Right cardiac atrium (tissue), 5 donors: ENCODE data around the gene PPFIA4. TPM values are rescaled to one million over a fixed set of nuclear protein-coding genes. Genes with fewer than 3 reads are reported as not detected.

ENCODE experiments used
- ATAC-seq, 2 donors: fragments of 200-7000 bp; cut with Tn5 transposase; one replicate each; pipeline versions ENCODE4 v1.8.0 to v1.9.1; 2020; ENCODE audit warnings: moderate library complexity in 2 of 2, mild to moderate bottlenecking in 1 of 2
- DNase-seq, 3 donors: peaks; one replicate each; pipeline ENCODE4 v3.0.0-alpha.2; 2020
- H3K27ac ChIP-seq: one replicate; pipeline ENCODE4 v1.5.1; 2013; ENCODE audit warnings: mild to moderate bottlenecking, low read length, control low read depth, moderate library complexity
- H3K27me3 ChIP-seq: one replicate; pipeline ENCODE4 v1.6.1; 2013; ENCODE audit not compliant: control insufficient read depth, insufficient read depth
- H3K4me1 ChIP-seq: one replicate; pipeline ENCODE4 v1.6.1; 2013; ENCODE audit warnings: low read length; ENCODE audit not compliant: control insufficient read depth, insufficient read depth
- H3K4me3 ChIP-seq: one replicate; pipeline ENCODE4 v1.5.1; 2013; ENCODE audit warnings: low read length, control low read depth
- H3K9me3 ChIP-seq: one replicate; pipeline ENCODE4 v1.6.1; 2013; ENCODE audit warnings: low read length; ENCODE audit not compliant: control insufficient read depth
- WGBS: extraction: QIAGEN DNeasy Blood & Tissue Kit; methylation state at CpG from one replicate; pipeline ENCODE4 v1.1.7; 2013; 5-methylcytosine and 5-hydroxymethylcytosine counted together
- intact Hi-C, 4 donors: fragments of 100-400 bp; cut with DNase I; formaldehyde crosslinking; loops; one replicate each; pipeline versions ENCODE4 v1.11.0 to v1.14.0; 2022 to 2023
- polyA plus RNA-seq: library from polyadenylated mRNA; stranded (reverse); fragments of 200-250 nt; gene quantifications from one replicate; pipeline ENCODE4 v1.2.3, GENCODE V29; 2013
- total RNA-seq, 4 donors: library from RNA; stranded (reverse); fragmentation: NEBNext Ultra II Directional; extraction: Animal tissue kit (Norgen Biotek cat#: 25700); gene quantifications; one replicate each; pipeline ENCODE4 v1.2.1, GENCODE V29; 2021
- donor health status: healthy with polysubstance abuse.
- donor health status: DM: no; HTN: yes; CAD: no.
- donor health status: DM: no; HTN: no; CAD: no.
- donor health status: DM: no; HTN: yes; CAD: no; lungs with severe emphysema.
- donor health status: DM: yes; HTN: yes; CAD: no.

The PPFIA4 gene
- total and polyA plus RNA-seq, 5 donors: 14.0 to 50.3 (median 29.3) TPM

DNA sequence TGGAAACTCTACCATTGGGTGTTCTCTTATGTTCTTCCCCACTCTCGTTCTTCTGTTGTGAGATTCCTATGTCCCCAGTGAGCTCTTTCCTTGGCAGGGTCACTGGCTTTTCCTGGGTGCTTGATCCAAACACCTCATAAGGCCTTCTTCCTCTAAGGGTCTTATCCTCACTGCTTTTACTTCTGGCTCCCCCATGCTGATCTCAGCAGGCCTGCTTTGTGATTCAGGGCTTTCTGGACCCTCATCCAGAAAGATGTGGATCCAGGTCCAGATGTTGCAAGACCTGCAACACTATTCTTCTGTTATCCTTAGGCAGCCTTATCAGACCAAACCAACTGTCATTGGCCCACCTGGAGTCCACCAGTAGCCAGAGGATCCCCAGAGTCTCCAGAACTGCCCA, 70.7 kb downstream of the PPFIA4 start:
- no peak for DNase-seq
- Histone ChIP-seq H3K27me3 (no peaks in the 10 kb centered on the region), H3K4me1 (no peaks in the 10 kb centered on the region), H3K4me3 (no peak overlapping the region), H3K27ac (no peak overlapping the region), H3K9me3 (no peaks in the 10 kb centered on the region)
- WGBS: 74% methylated on average over 1 of the region's 1 CpG
- intact Hi-C loops: no loop called here
- no peak for ATAC-seq

DNA sequence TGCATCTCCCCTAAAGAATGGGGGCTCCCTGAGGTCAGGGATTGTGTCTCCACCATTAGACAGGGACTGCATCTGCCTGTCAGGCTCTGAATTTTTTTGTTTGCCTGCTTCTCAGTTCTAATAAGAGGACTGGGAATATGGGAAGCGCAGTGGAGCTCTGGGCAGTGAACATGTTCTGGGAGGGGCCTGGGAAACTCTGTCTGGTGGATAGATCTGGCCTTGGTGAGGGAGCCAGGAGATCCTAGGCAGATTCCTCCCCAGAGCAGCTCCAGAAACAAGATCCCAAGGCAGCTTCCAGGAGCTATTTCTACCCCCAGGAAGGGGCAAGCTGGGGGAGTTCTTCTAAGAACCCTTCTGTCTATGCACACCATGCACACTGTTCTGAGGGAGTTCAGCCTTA, 72.2 kb downstream of the PPFIA4 start:
- WGBS: 79% methylated on average over 1 of the region's 1 CpG
- no peaks in the 10 kb centered on the region for H3K9me3 ChIP-seq
- H3K4me3 ChIP-seq: no peak overlapping the region
- no peak overlapping the region for H3K27ac ChIP-seq
- no peaks in the 10 kb centered on the region for H3K27me3 ChIP-seq
- ATAC-seq (no peak), DNase-seq (no peak)
- no peaks in the 10 kb centered on the region for H3K4me1 ChIP-seq
- intact Hi-C loops: no loop called here

DNA sequence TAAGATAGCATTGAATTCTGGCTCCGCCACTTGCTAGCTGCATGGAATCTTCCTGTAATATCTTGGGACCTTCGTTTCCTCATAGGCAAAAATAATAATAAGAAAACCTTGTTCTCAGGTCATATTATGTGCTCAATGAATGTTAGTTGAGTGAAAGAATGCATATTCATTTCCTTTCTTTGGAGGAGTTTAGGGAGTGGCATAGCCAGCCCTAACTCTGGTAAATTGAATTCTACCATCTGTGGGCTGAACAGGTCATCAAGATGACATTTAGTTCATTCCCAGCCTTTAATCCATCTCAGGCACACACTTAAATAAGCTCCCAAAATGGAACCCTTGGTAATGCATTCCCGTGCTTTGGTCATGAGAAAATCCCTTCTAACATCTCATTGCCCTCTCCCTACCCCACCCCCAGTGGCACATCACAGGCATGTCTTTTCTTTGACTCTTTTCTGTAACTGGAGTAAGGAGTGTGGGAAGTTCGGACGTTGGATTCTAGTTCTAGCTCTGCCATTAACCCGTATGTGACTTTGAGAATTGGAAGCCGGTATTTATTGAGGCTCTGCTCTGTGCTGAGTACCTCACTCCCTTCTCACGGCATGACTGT, 72.7 kb downstream of the PPFIA4 start:
- Histone ChIP-seq H3K27ac (no peak overlapping the region), H3K9me3 (no peaks in the 10 kb centered on the region), H3K27me3 (no peaks in the 10 kb centered on the region), H3K4me1 (no peaks in the 10 kb centered on the region), H3K4me3 (no peak overlapping the region)
- 84% methylated on average over 8 of the region's 8 CpGs for WGBS
- no peak for DNase-seq
- intact Hi-C loops: no loop called here
- no peak for ATAC-seq

DNA sequence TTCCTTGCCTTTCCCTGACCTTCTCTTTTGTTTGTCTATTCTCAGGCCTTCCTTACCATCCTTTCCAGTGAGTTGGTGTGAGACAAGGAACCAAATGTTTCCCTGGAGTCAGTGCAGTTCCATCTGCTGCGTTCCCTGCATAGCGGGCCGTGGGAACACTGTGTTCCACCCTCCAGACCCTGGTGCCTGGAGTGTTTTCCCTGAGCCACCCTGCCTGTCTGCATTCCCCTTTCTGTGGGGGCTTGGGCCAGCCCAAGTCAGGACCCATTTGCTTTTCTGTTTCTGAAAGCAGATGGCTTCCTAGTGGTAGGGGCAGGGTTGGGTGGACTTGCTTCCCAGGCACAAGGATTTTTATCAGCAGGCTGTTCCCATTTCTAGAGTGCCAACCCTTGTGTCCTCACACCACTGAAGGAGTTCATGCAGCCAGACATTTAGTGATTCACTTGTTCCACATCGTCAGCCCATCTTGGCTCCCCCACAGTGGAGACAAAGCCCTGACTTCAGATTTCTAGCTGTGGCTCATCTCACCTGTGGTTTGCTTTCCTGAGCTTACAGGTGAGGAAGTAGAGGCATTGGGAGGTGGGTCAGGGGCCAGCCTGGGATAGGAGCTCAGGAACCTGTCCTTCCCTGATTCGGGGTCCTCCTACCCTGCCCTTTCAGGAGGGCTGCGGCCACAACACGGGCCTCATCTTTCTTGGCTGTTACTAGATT, 73.7 kb downstream of the PPFIA4 start:
- WGBS: 85% methylated on average over 7 of the region's 7 CpGs
- H3K4me3 ChIP-seq: no peak overlapping the region
- DNase-seq (no peak), ATAC-seq (peak in 1 of 2 donors; percentile 11)
- H3K27me3 ChIP-seq: no peaks in the 10 kb centered on the region
- intact Hi-C loops: loop anchor here in 1 of 4 donors (10.0 kb wide), 1 partner anchor 255 kb away; no protein-coding TSS in a partner anchor
- no peaks in the 10 kb centered on the region for H3K9me3 ChIP-seq
- H3K4me1 ChIP-seq: no peaks in the 10 kb centered on the region
- no peak overlapping the region for H3K27ac ChIP-seq

DNA sequence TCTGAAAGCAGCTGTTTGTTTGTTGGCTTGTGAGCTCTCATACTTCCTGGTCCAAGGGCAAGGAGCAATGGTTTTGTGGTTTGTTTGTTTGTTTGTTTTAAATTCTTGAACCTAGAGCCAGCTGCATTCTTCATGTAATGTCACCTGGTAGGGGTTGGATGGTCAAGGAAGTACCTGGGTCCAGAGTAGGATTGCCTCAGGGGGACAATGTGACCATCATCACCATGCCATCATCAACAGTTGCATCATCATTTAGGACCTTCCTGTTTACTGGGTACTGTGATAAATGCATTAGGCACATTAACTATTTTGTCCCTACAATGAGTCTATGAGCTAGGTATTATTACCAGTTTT, 74.2 kb downstream of the PPFIA4 start:
- Histone ChIP-seq H3K27ac (no peak overlapping the region), H3K4me3 (no peak overlapping the region), H3K9me3 (no peaks in the 10 kb centered on the region), H3K27me3 (no peaks in the 10 kb centered on the region), H3K4me1 (no peaks in the 10 kb centered on the region)
- DNase-seq (no peak), ATAC-seq (no peak)
- intact Hi-C loops: loop anchor here in 1 of 4 donors (10.0 kb wide), 1 partner anchor 256 kb away; no protein-coding TSS in a partner anchor

DNA sequence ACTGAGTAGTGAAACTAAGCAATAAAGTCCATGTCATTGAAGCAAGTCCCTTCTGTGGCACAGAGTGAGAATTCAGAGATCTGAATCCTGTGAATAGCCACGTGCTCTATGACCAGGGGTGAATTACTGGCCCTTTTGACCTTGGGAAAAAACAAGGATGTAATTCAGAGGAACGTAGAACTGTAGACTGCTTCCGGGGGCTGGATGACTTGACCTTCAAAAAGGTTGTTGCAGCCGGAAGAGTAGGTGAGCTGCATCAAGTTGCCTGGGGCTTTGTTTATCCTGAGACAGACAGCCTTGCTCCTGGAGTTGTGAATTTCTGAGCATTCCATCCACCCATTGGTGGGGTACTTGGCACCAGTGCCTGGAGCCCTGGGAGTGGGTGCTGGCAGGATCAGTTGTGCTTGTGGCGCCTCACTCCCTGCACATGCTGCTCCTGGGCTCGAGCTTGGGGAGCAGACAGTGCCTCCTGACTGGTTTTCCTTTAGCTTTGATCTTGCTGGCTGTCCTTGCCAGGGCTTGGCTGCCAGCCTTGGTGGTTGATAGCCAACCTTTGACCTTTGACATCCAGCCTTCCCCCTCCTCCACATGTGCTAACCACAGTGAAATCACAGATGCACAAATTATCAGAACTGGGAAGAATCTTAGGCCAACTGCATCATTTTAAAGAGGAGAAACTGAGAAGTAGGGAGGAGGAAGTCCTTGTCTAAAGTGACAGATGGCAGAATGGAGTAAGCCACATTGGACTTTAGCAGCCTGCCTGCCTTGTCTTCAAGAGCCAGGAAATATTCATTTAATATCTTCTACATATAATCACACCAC, 75.7 kb downstream of the PPFIA4 start:
- intact Hi-C loops: loop anchor here in 1 of 4 donors (10.0 kb wide), 1 partner anchor 257 kb away; no protein-coding TSS in a partner anchor
- no peak overlapping the region for H3K27ac ChIP-seq
- WGBS: 77% methylated on average over 6 of the region's 6 CpGs
- H3K4me3 ChIP-seq: no peak overlapping the region
- DNase-seq (no peak), ATAC-seq (no peak)
- no peaks in the 10 kb centered on the region for H3K9me3 ChIP-seq
- H3K4me1 ChIP-seq: no peaks in the 10 kb centered on the region
- no peaks in the 10 kb centered on the region for H3K27me3 ChIP-seq

DNA sequence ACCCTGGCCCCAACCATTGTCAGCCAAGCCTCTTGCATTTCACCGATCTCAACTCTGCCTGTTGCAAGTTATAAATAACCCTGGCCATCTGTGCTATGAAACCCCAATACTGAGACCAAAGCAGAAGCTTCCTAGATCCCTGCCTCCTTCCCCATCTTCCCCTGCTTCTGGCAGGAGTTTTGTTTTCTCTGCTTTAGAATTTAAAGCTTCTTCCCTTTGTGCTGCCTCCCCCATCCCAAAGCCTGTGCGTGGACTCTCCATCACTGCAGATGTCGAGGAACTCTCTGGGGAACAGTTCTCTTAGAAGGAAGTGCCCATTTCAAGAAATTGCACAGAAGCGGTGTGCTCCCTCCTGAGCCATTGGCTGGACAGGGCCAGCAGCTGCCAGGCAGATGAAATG, 76.9 kb downstream of the PPFIA4 start:
- no peaks in the 10 kb centered on the region for H3K9me3 ChIP-seq
- no peak overlapping the region for H3K4me3 ChIP-seq
- DNase-seq (no peak), ATAC-seq (no peak)
- H3K27ac ChIP-seq: no peak overlapping the region
- H3K4me1 ChIP-seq: no peaks in the 10 kb centered on the region
- intact Hi-C loops: loop anchor here in 1 of 4 donors (10.0 kb wide), 1 partner anchor 258 kb away; no protein-coding TSS in a partner anchor
- 43% methylated on average over 4 of the region's 4 CpGs for WGBS
- no peaks in the 10 kb centered on the region for H3K27me3 ChIP-seq

DNA sequence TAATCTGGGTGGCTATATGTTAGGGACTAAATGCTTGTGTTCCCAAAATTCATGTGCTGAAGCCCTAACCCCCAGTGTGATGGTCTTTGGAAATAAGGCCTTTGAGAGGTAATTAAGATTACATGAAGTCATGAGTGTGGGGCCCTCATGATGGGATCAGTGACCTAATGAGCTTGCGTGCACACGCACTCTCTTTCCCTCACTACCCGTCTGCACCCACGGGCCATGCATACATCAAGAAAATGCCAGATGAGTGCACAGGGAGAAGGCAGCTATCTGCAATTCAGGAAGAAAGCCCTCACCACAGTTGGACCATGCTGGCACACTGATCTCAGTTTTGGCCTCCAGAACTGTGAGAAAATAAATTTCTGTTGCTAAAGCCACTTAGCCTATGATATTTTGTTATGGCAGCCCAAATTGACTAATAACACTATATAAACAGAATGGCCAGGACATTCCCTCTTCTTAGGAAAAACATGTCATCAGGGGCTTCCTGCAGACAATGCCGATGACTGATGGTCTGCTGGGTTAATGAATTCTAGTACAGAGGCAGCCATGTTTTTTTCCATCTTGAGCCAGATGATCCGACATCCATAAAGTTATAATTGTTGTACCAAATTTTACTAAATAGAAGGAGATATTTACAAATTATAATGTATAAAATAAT, 77.7 kb downstream of the PPFIA4 start:
- Histone ChIP-seq H3K4me1 (no peaks in the 10 kb centered on the region), H3K27ac (no peak overlapping the region), H3K27me3 (no peaks in the 10 kb centered on the region), H3K4me3 (no peak overlapping the region), H3K9me3 (no peaks in the 10 kb centered on the region)
- no peak for ATAC-seq
- intact Hi-C loops: loop anchor here in 1 of 4 donors (10.0 kb wide), 1 partner anchor 259 kb away; no protein-coding TSS in a partner anchor
- WGBS: 83% methylated on average over 6 of the region's 6 CpGs
- DNase-seq: no peak

DNA sequence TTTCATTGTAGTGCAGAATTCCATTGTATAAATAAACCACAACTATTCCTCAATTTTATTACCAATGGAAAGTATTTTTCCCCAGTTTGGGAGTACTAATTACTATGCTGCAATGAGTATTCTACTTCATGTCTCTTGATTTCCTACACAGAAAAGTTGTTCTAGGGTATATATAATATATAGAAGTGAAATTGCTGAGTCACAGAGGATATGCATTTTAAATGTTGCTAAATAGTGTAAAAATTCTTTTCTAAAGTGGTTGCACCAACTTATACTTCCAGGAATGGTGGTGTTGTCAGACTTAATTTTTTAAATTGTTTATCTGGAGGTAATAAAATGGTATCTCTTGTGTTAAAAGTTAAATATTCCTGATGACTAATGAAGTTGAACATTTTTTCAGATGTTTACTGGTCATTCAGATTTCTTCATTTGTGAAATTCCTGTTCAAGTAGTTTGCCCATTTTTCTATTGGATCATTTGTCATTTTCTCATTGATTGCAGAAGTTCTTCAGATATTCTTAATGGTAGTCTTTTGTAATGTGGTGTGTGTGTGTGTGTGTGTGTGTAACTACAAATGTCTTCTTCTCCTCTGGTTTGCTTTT, 78.6 kb downstream of the PPFIA4 start:
- DNase-seq (no peak), ATAC-seq (no peak)
- Histone ChIP-seq H3K9me3 (no peaks in the 10 kb centered on the region), H3K4me3 (no peak overlapping the region), H3K27ac (no peak overlapping the region), H3K4me1 (no peaks in the 10 kb centered on the region), H3K27me3 (no peaks in the 10 kb centered on the region)
- intact Hi-C loops: loop anchor here in 1 of 4 donors (10.0 kb wide), 1 partner anchor 260 kb away; no protein-coding TSS in a partner anchor

DNA sequence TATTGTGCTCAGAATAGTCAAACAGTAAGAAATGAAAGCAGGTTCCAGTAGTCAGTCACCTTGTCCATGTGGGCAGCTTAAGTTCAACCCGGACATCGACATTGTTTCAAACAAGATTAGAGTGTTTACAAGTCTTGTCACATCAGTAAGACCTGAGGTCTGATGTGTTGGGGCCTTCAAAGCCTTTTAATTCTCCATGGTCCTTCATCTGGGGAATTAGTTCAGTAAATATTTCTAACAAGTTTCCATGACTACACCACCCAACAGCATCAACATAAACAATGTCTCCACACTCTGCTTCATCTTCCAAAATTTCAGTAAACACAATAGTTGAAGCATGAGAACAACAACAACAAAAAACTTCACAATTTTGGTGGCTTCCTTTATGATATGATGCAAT, 86.2 kb downstream of the PPFIA4 start:
- WGBS: 40% methylated on average over 2 of the region's 2 CpGs
- intact Hi-C loops: loop anchor here in 1 of 4 donors (5.0 kb wide), 1 partner anchor 60 kb away; no protein-coding TSS in a partner anchor
- Histone ChIP-seq H3K4me1 (no peaks in the 10 kb centered on the region), H3K27me3 (no peaks in the 10 kb centered on the region), H3K9me3 (no peaks in the 10 kb centered on the region), H3K4me3 (no peak overlapping the region), H3K27ac (no peak overlapping the region)
- DNase-seq (no peak), ATAC-seq (no peak)
